GM12801 (cell line): ENCODE data around the gene PABPC4L.

Experiments used
- CTCF ChIP-seq: IDR thresholded peaks from one replicate; pipeline ENCODE4 v1.5.1; 2011; ENCODE audit warnings: control low read depth; ENCODE audit not compliant: insufficient read length; ENCODE audit errors: extremely low read depth

Gene PABPC4L

GRCh38 chr4:134154097-134154496 lies 47.5 kb downstream of the PABPC4L start:
- no peak for TF ChIP-seq CTCF

- no peak for TF ChIP-seq CTCF
Observed at GRCh38 chr4:134147941-134148340, 53.6 kb downstream of the PABPC4L start.
